GM18511 (cell line): ENCODE measurements around the gene TMEM187.

Experiments used
- ATAC-seq: cut with Tn5 transposase; IDR thresholded peaks from one replicate; pipeline ENCODE4 v1.9.1; 2021; ENCODE audit warnings: mild to moderate bottlenecking, moderate library complexity; ENCODE audit not compliant: unreplicated experiment

The TMEM187 gene

GRCh38 chrX:153953892-153954557 is 18.5 kb upstream of the TMEM187 start:
- ATAC-seq: no peak

- ATAC-seq: no peak
Measured at GRCh38 chrX:153954558-153955227, 17.9 kb upstream of the TMEM187 start.

GRCh38 chrX:153955228-153955732 is 17.3 kb upstream of the TMEM187 start:
- ATAC-seq: no peak

GRCh38 chrX:153956044-153956907 is 16.3 kb upstream of the TMEM187 start:
- ATAC-seq: no peak

GRCh38 chrX:153957224-153957623 is 15.3 kb upstream of the TMEM187 start:
- no peak for ATAC-seq

- no peak for ATAC-seq
Measured at GRCh38 chrX:153958605-153959004, 13.9 kb upstream of the TMEM187 start.

GRCh38 chrX:153959649-153960048 is 12.9 kb upstream of the TMEM187 start:
- ATAC-seq: no peak

- ATAC-seq: no peak
Measured at GRCh38 chrX:153960077-153960476, 12.5 kb upstream of the TMEM187 start.

GRCh38 chrX:153960786-153961185 is 11.8 kb upstream of the TMEM187 start:
- ATAC-seq: no peak

GRCh38 chrX:153961292-153961691 is 11.3 kb upstream of the TMEM187 start:
- ATAC-seq: no peak

GRCh38 chrX:153963546-153963945 is 9.0 kb upstream of the TMEM187 start:
- ATAC-seq: no peak

GRCh38 chrX:153964105-153964504 is 8.4 kb upstream of the TMEM187 start:
- ATAC-seq: no peak

- no peak for ATAC-seq
Measured at GRCh38 chrX:153965406-153965805, 7.1 kb upstream of the TMEM187 start.

- no peak for ATAC-seq
Measured at GRCh38 chrX:153966283-153966688, 6.3 kb upstream of the TMEM187 start.

GRCh38 chrX:153966841-153967535 is 5.6 kb upstream of the TMEM187 start:
- no peak for ATAC-seq

GRCh38 chrX:153967536-153968224 is 4.9 kb upstream of the TMEM187 start:
- no peak for ATAC-seq

- ATAC-seq: no peak
Measured at GRCh38 chrX:153968255-153968654, 4.3 kb upstream of the TMEM187 start.

- ATAC-seq: no peak
Measured at GRCh38 chrX:153968754-153969124, 3.8 kb upstream of the TMEM187 start.

GRCh38 chrX:153969125-153969903 is 3.2 kb upstream of the TMEM187 start:
- ATAC-seq: no peak
